OCI-LY1 (cell line): ENCODE results near the gene PNMT.

Source experiments
- H2AFZ ChIP-seq: fragments of 200-600 bp; sonication (generic), shearing (Covaris generic); 2 replicates; pipeline ENCODE4 v1.6.0; 2014; ENCODE audit warnings: antibody characterized with exemption, mild to moderate bottlenecking, low read length
- H3F3A ChIP-seq: fragments of 200-600 bp; sonication (generic), shearing (Covaris generic); 2 replicates; pipeline ENCODE4 v1.6.0; 2014; ENCODE audit warnings: mild to moderate bottlenecking, antibody characterized with exemption, low read length, moderate library complexity; ENCODE audit not compliant: insufficient read depth
- H3K27ac ChIP-seq: fragments of 200-600 bp; sonication (generic); 2 replicates; pipeline ENCODE4 v1.5.1; 2014; ENCODE audit warnings: low read length, mixed run types, mild to moderate bottlenecking, low read depth; ENCODE audit not compliant: poor library complexity, severe bottlenecking
- H3K27me3 ChIP-seq: fragments of 200-600 bp; sonication (generic); 2 replicates; pipeline ENCODE4 v1.6.0; 2014; ENCODE audit warnings: antibody characterized with exemption, mild to moderate bottlenecking, low read length, moderate library complexity; ENCODE audit not compliant: insufficient read depth
- H3K36me3 ChIP-seq: fragments of 200-600 bp; sonication (generic); 2 replicates; pipeline ENCODE4 v1.6.1; 2014; ENCODE audit warnings: mild to moderate bottlenecking, antibody characterized with exemption, low read length, moderate library complexity, mixed read lengths; ENCODE audit not compliant: insufficient read depth
- H3K4me1 ChIP-seq: fragments of 200-600 bp; sonication (generic); 2 replicates; pipeline ENCODE4 v1.5.1; 2014; ENCODE audit warnings: mild to moderate bottlenecking, low read length, moderate library complexity; ENCODE audit not compliant: insufficient read depth, severe bottlenecking
- H3K4me2 ChIP-seq: fragments of 200-600 bp; sonication (generic), shearing (Covaris generic); 2 replicates; pipeline ENCODE4 v1.6.1; 2014; ENCODE audit warnings: low read length
- H3K4me3 ChIP-seq: fragments of 200-600 bp; sonication (generic); 2 replicates; pipeline ENCODE4 v1.5.1; 2014; ENCODE audit warnings: low read length, low read depth, mild to moderate bottlenecking, mixed read lengths; ENCODE audit not compliant: poor library complexity, severe bottlenecking
- H3K79me2 ChIP-seq: fragments of 200-600 bp; shearing (Covaris generic); 2 replicates; pipeline ENCODE4 v1.6.1; 2016; ENCODE audit warnings: mixed run types, low read length, mixed read lengths; ENCODE audit not compliant: insufficient read depth
- H3K9ac ChIP-seq: fragments of 200-600 bp; sonication (generic), shearing (Covaris generic); 2 replicates; pipeline ENCODE4 v1.6.1; 2014; ENCODE audit warnings: mild to moderate bottlenecking, low read length, mixed read lengths
- H3K9me2 ChIP-seq: fragments of 200-600 bp; sonication (generic), shearing (Covaris generic); 2 replicates; pipeline ENCODE4 v1.6.1; 2014; ENCODE audit warnings: low read depth, mild to moderate bottlenecking, low read length, mixed read lengths
- H3K9me3 ChIP-seq: fragments of 200-600 bp; shearing (Covaris generic); 2 replicates; pipeline ENCODE4 v1.6.1; 2014; ENCODE audit warnings: low read length, mixed read lengths
- H4K20me1 ChIP-seq: fragments of 200-600 bp; sonication (generic), shearing (Covaris generic); 2 replicates; pipeline ENCODE4 v1.6.0; 2016; ENCODE audit warnings: mild to moderate bottlenecking, low read length; ENCODE audit not compliant: insufficient read depth
- EZH2 ChIP-seq: fragments of 200-600 bp; sonication (generic), shearing (Covaris generic); IDR thresholded peaks from 2 replicates; pipeline ENCODE4 v1.8.0; 2017; ENCODE audit warnings: borderline replicate concordance, mixed run types, mild to moderate bottlenecking, antibody characterized with exemption, low read length, moderate library complexity, mixed read lengths
- TF ChIP-seq, protein P1 (sequence below): fragments of 200-600 bp; sonication (generic), shearing (Covaris generic); IDR thresholded peaks from 2 replicates; pipeline ENCODE4 v1.5.1; 2017; ENCODE audit warnings: mild to moderate bottlenecking, antibody characterized with exemption, low read length, moderate library complexity, mixed read lengths

PNMT gene

DNA sequence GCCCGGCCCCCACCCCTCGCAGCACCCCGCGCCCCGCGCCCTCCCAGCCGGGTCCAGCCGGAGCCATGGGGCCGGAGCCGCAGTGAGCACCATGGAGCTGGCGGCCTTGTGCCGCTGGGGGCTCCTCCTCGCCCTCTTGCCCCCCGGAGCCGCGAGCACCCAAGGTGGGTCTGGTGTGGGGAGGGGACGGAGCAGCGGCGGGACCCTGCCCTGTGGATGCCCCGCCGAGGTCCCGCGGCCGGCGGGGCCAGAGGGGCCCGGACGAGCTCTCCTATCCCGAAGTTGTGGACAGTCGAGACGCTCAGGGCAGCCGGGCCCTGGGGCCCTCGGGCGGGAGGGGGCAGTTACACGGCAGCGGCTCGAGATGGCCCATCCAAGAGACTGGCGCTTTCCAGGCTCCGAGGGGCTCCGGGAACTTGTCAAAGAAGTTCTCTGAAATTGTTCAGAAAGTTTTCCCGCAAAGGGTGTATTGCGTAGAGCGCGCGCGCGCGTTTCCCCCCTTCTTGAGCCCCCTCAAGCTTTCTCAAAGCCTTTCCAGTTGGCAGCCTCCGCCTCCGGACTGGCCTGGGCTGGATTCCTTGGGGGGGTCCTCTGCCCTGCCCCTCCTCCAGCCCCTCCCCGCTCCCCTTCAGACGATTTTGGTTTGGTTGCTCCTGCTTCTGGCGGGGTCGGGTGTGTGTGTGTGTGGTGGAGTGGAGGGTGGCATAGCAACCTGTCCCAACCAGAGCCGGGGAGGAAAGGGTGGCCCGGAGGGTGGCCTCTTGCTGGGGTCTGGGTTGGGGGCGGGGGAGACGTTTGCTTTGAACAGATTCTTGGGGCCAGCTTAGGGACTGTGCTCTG is 32.1 kb downstream of the PNMT start:
- no peak overlapping the region for H3K4me3 ChIP-seq
- H3K4me2 ChIP-seq = no peak overlapping the region
- no peaks in the 10 kb centered on the region for H3K79me2 ChIP-seq

DNA sequence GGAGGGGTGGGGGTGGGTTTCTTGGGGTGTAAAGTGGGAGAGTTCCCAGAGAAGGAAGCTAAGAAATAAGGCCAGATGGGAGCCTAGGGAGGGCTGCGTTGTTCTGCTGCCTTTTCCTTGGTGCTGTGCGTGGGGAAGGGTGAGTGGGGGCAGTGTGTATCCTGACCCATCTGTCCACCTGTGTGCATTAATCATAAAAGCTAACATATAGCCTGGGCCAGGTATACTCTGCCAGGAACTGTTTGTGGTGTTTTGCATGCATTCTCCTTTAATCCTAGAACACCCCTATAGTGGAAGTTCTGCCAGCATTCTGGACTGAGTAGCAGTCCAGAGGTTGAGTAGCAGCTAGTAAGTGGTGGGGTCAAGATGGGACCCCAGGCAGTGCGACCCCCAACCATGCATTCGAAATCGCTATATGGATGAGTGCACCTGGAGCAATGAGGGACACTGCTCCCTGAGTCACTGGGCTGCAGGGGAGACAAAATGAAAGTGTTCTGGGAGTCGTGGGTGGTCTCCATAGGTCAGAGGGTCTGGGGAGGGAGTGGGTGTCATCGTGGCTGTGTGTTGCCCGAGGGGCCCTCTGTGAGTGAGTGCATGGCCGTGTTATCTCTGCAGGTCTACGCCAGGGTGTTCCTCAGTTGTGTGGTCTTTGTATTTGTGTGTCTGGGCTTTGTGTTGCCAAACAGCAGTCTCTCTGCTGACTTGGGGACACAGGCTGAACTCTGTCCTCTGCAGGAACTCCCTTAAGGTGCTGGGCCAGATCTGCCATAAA is 32.9 kb downstream of the PNMT start:
- H3K79me2 ChIP-seq = no peaks in the 10 kb centered on the region
- TF ChIP-seq, protein P1, sequence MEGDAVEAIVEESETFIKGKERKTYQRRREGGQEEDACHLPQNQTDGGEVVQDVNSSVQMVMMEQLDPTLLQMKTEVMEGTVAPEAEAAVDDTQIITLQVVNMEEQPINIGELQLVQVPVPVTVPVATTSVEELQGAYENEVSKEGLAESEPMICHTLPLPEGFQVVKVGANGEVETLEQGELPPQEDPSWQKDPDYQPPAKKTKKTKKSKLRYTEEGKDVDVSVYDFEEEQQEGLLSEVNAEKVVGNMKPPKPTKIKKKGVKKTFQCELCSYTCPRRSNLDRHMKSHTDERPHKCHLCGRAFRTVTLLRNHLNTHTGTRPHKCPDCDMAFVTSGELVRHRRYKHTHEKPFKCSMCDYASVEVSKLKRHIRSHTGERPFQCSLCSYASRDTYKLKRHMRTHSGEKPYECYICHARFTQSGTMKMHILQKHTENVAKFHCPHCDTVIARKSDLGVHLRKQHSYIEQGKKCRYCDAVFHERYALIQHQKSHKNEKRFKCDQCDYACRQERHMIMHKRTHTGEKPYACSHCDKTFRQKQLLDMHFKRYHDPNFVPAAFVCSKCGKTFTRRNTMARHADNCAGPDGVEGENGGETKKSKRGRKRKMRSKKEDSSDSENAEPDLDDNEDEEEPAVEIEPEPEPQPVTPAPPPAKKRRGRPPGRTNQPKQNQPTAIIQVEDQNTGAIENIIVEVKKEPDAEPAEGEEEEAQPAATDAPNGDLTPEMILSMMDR = no peak
- TF ChIP-seq EZH2 = no peak
- no peaks in the 10 kb centered on the region for H3K27me3 ChIP-seq
- no peak overlapping the region for H3K4me2 ChIP-seq
- H3K9me3 ChIP-seq = no peaks in the 10 kb centered on the region
- no peak overlapping the region for H3K4me3 ChIP-seq
- H2AFZ ChIP-seq = no peak overlapping the region
- H3K36me3 ChIP-seq = no peaks in the 10 kb centered on the region; the same call in 1 of the 2 replicates
- no peaks in the 10 kb centered on the region for H4K20me1 ChIP-seq
- H3K4me1 ChIP-seq = no peaks in the 10 kb centered on the region
- no peaks in the 10 kb centered on the region for H3K9me2 ChIP-seq
- H3K9ac ChIP-seq = no peak overlapping the region
- H3K27ac ChIP-seq = no peak overlapping the region
- no peaks in the 10 kb centered on the region for H3F3A ChIP-seq

More for the DNA sequence above, 32.1 kb downstream of the PNMT start:
- H3K4me1 ChIP-seq = no peaks in the 10 kb centered on the region
- no peaks in the 10 kb centered on the region; the same call in 1 of the 2 replicates for H3K36me3 ChIP-seq
- H3K27me3 ChIP-seq = no peaks in the 10 kb centered on the region
- no peak overlapping the region for H3K27ac ChIP-seq
- no peaks in the 10 kb centered on the region for H3K9me3 ChIP-seq
- TF ChIP-seq, protein P1 = no peak
- no peak for TF ChIP-seq EZH2
- no peaks in the 10 kb centered on the region for H3F3A ChIP-seq
- no peaks in the 10 kb centered on the region for H4K20me1 ChIP-seq
- no peak overlapping the region for H2AFZ ChIP-seq
- no peak overlapping the region for H3K9ac ChIP-seq
- no peaks in the 10 kb centered on the region for H3K9me2 ChIP-seq

- H3K4me2 ChIP-seq = no peak overlapping the region
- no peak overlapping the region for H3K27ac ChIP-seq
- H4K20me1 ChIP-seq = no peaks in the 10 kb centered on the region
- H3K9ac ChIP-seq = no peak overlapping the region
- no peak overlapping the region for H3K4me3 ChIP-seq
- H3K9me3 ChIP-seq = no peaks in the 10 kb centered on the region
- H3F3A ChIP-seq = no peaks in the 10 kb centered on the region
- no peaks in the 10 kb centered on the region for H3K79me2 ChIP-seq
- no peaks in the 10 kb centered on the region for H3K4me1 ChIP-seq
- TF ChIP-seq, protein P1 = no peak
- no peak for TF ChIP-seq EZH2
- no peaks in the 10 kb centered on the region for H3K27me3 ChIP-seq
- no peaks in the 10 kb centered on the region for H3K36me3 ChIP-seq
- no peaks in the 10 kb centered on the region for H3K9me2 ChIP-seq
- H2AFZ ChIP-seq = no peak overlapping the region
Observed at GRCh38 chr17:39701784-39702422, 33.6 kb downstream of the PNMT start.
